Endothelial cell of umbilical vein (primary cell): Measurements from ENCODE around the gene TK2. TPM values are rescaled to one million over a fixed set of nuclear protein-coding genes. Genes with fewer than 3 reads are reported as not detected.

Experiments used
- BruUV-seq: library from RNA; stranded (reverse); fragments of 400-500 nt; replicated peaks from 2 replicates; lab custom pipeline; 2021; lab: Mats Ljungman, UMichigan
- CTCF ChIA-PET: fragments of 300-600, 350-600 bp; sonication (Branson Sonifier 250); formaldehyde crosslinking; loops from one replicate; lab custom pipeline; 2021; ENCODE audit warnings: antibody characterized with exemption, inconsistent platforms; lab: Charles Lee
- POLR2A ChIA-PET: fragments of 300-600, 350-600 bp; sonication (Branson Sonifier 250); formaldehyde crosslinking; loops from one replicate; lab custom pipeline; 2021; ENCODE audit warnings: antibody characterized with exemption, inconsistent platforms; lab: Charles Lee
- DNase-seq: peaks from one replicate; pipeline ENCODE4 v3.0.0-alpha.2; 2011; ENCODE audit warnings: low read depth, low spot score
- FAIRE-seq: peaks from 2 replicates; lab custom pipeline; 2011; peaks lifted over from hg19 to GRCh38; lab: Jason Lieb, UNC
- H2AFZ ChIP-seq: 2 replicates; pipeline ENCODE4 v1.6.0; 2012; ENCODE audit warnings: low read depth, low read length, control low read depth, inconsistent platforms
- H3K27ac ChIP-seq: 2 replicates; pipeline ENCODE4 v1.5.1; 2011; ENCODE audit warnings: low read depth, mild to moderate bottlenecking, control low read depth, low read length, moderate library complexity; ENCODE audit not compliant: insufficient read depth
- H3K27me3 ChIP-seq, 2 experiments: 2 replicates each; pipeline versions ENCODE4 v1.6.0 to v1.6.1; 2011; ENCODE audit warnings: low read length in 2 of 2, mixed read lengths in 1 of 2; ENCODE audit not compliant: control insufficient read depth in 2 of 2, insufficient read depth in 2 of 2
- H3K36me3 ChIP-seq, 2 experiments: 2 replicates in 1 of 2; 3 replicates in 1 of 2; pipeline ENCODE4 v1.5.1; 2011; ENCODE audit warnings: low read length in 2 of 2, mild to moderate bottlenecking in 1 of 2, moderate library complexity in 1 of 2; ENCODE audit not compliant: control insufficient read depth in 2 of 2, insufficient read depth in 2 of 2; ENCODE audit errors: extremely low read depth in 1 of 2
- H3K4me1 ChIP-seq: 3 replicates; pipeline ENCODE4 v1.5.1; 2011; ENCODE audit warnings: mild to moderate bottlenecking, low read length; ENCODE audit not compliant: control insufficient read depth, insufficient read depth; ENCODE audit errors: extremely low read depth
- H3K4me2 ChIP-seq: 2 replicates; pipeline ENCODE4 v1.6.1; 2011; ENCODE audit warnings: low read length, control low read depth, mixed read lengths; ENCODE audit not compliant: insufficient read depth
- H3K4me3 ChIP-seq, 3 experiments: fragments of 200-600 bp in 1 of 3; sonication (generic), shearing (Covaris generic) in 1 of 3; replicated peaks in 1 of 3; 2 replicates each; pipeline ENCODE4 v1.5.1; 2011 to 2016; ENCODE audit warnings: control low read depth in 3 of 3, low read length in 3 of 3, mild to moderate bottlenecking in 2 of 3, inconsistent platforms in 1 of 3, low read depth in 1 of 3, moderate library complexity in 1 of 3; ENCODE audit not compliant: insufficient read depth in 1 of 3
- H3K79me2 ChIP-seq: 2 replicates; pipeline ENCODE4 v1.6.0; 2012; ENCODE audit warnings: low read length, inconsistent platforms; ENCODE audit not compliant: control insufficient read depth, insufficient read depth
- H3K9ac ChIP-seq: replicated peaks from 2 replicates; pipeline ENCODE3; 2011; ENCODE audit warnings: low read length, control low read depth; ENCODE audit not compliant: insufficient read depth; ENCODE audit errors: extremely low read depth
- H3K9me1 ChIP-seq: replicated peaks from 3 replicates; pipeline ENCODE4 v1.6.0; 2011; ENCODE audit warnings: mild to moderate bottlenecking, low read length; ENCODE audit not compliant: control insufficient read depth, insufficient read depth; ENCODE audit errors: extremely low read depth
- H3K9me3 ChIP-seq: replicated peaks from 2 replicates; pipeline ENCODE4 v1.5.1; 2012; ENCODE audit warnings: low read length, inconsistent platforms; ENCODE audit not compliant: control insufficient read depth, insufficient read depth
- H4K20me1 ChIP-seq: replicated peaks from 2 replicates; pipeline ENCODE3; 2011; ENCODE audit warnings: mild to moderate bottlenecking, low read length; ENCODE audit not compliant: control insufficient read depth, insufficient read depth; ENCODE audit errors: extremely low read depth
- CTCF ChIP-seq, 2 donors: IDR thresholded peaks; 1 replicate in 1 of 2; 2 replicates in 1 of 2; pipeline ENCODE4 v1.5.1; 2011; ENCODE audit warnings: low read length in 2 of 2, mild to moderate bottlenecking in 2 of 2, moderate library complexity in 2 of 2, control low read depth in 1 of 2, inconsistent platforms in 1 of 2, low read depth in 1 of 2; ENCODE audit not compliant: insufficient read depth in 1 of 2; ENCODE audit errors: extremely low read depth in 1 of 2
- EZH2 ChIP-seq: IDR thresholded peaks from 2 replicates; pipeline ENCODE4 v1.6.1; 2012; ENCODE audit warnings: borderline replicate concordance, low read depth, mild to moderate bottlenecking, moderate library complexity, low read length, inconsistent platforms; ENCODE audit not compliant: severe bottlenecking
- FOS ChIP-seq: IDR thresholded peaks from 2 replicates; pipeline ENCODE4 v1.6.1; 2011; ENCODE audit warnings: mild to moderate bottlenecking, low read length, moderate library complexity, borderline replicate concordance; ENCODE audit not compliant: insufficient read depth
- GATA2 ChIP-seq: IDR thresholded peaks from 2 replicates; pipeline ENCODE4 v1.7.0; 2011; ENCODE audit warnings: low read depth, mild to moderate bottlenecking, moderate library complexity, mixed read lengths, low read length; ENCODE audit not compliant: insufficient read length, insufficient read depth
- JUN ChIP-seq: IDR thresholded peaks from 2 replicates; pipeline ENCODE4 v1.6.1; 2011; ENCODE audit warnings: borderline replicate concordance, low read depth; ENCODE audit not compliant: insufficient read length, insufficient read depth
- MAX ChIP-seq: IDR thresholded peaks from 2 replicates; pipeline ENCODE4 v1.6.1; 2011; ENCODE audit not compliant: insufficient read depth, insufficient read length
- MYC ChIP-seq: IDR thresholded peaks from one replicate; pipeline ENCODE4 v1.6.1; 2011; ENCODE audit warnings: mild to moderate bottlenecking, low read depth, low read length
- POLR2A ChIP-seq: IDR thresholded peaks from 2 replicates; pipeline ENCODE4 v1.6.1; 2012; ENCODE audit warnings: low read depth, mild to moderate bottlenecking, control low read depth, low read length
- POLR2AphosphoS5 ChIP-seq: IDR thresholded peaks from 2 replicates; pipeline ENCODE4 v1.6.1; 2012; ENCODE audit warnings: low read depth, mild to moderate bottlenecking, control low read depth, low read length, moderate library complexity; ENCODE audit not compliant: insufficient read depth
- dilution Hi-C: fragments of 300-500 bp; cut with MboI; formaldehyde crosslinking; loops from one replicate; pipeline ENCODE4 v1.15.0; 2019; ENCODE audit warnings: low sequenced_read_pairs; ENCODE audit not compliant: extremely low pct_ligation_motif_present
- intact Hi-C: fragments of 100-400 bp; cut with micrococcal nuclease; formaldehyde crosslinking; loops from one replicate; pipeline ENCODE4 v1.10.0; 2022
- polyA plus RNA-seq, 4 experiments: library from polyadenylated mRNA; depleted of rRNA in 3 of 4; stranded (reverse) in 3 of 4; unstranded in 1 of 4; fragments of >200 nt; gene quantifications; 2 replicates each; pipeline versions ENCODE4 v1.2.1 to v1.2.3, GENCODE V29; 2011 to 2012; ENCODE audit warnings: missing spikeins in 1 of 4
- total RNA-seq: library from RNA; stranded (reverse); gene quantifications from 2 replicates; pipeline ENCODE4 v1.2.3, GENCODE V29; 2021

Gene TK2
- total and polyA plus RNA-seq, 2 donors (not counting 3 experiments of a cell fraction or from before 2014, with no cell fraction given) = 12.1 to 25.2 TPM

GRCh38 chr16:66578651-66579531 is 29.0 kb upstream of the TK2 start, which contains the start of gene CMTM2:
Gene CMTM2 (plus strand): TSS chr16:66579463. CDS start chr16:66579608, 145 bp downstream.
- POLR2A ChIA-PET = no interaction called here
- no peaks in the 10 kb centered on the region for H4K20me1 ChIP-seq
- no peak within 1 kb of the TSS for H3K9ac ChIP-seq
- peak; percentile 43 for FAIRE-seq
- H3K4me2 ChIP-seq = peak within 1 kb of the TSS; percentile 63
- no peak for TF ChIP-seq POLR2A
- peak; percentile 67 for TF ChIP-seq EZH2
- H2AFZ ChIP-seq = peak within 1 kb of the TSS; percentile 83
- intact Hi-C loops = no loop called here
- no peaks in the 10 kb centered on the region for H3K36me3 ChIP-seq
- H3K9me3 ChIP-seq = no peaks in the 10 kb centered on the region
- peaks cover 4 to 13% of the 10 kb centered on the region in 2 experiments for H3K27me3 ChIP-seq
- no peaks in the 10 kb centered on the region for H3K79me2 ChIP-seq
- no peaks in the 10 kb centered on the region for H3K9me1 ChIP-seq
- peaks cover 11% of the 10 kb centered on the region for H3K4me1 ChIP-seq
- CTCF ChIA-PET = interaction anchor here (1.3 to 1.6 kb wide), 4 partner anchors 9 to 294 kb away, joined by 4 to 7 read pairs (median 4); no protein-coding TSS in a partner anchor
- dilution Hi-C loops = no loop called here
- no peak for DNase-seq
- BruUV-seq = no TSS peak
- H3K4me3 ChIP-seq = peak within 1 kb of the TSS in 1 of 3 experiments; percentile 8
- no peak within 1 kb of the TSS for H3K27ac ChIP-seq

GRCh38 chr16:66576296-66576695 is 26.4 kb upstream of the TK2 start:
- intact Hi-C loops = no loop called here
- FAIRE-seq (no peak), DNase-seq (no peak)
- dilution Hi-C loops = no loop called here
- ChIA-PET CTCF (interaction anchor here (1.3 kb wide), 1 partner anchor 218 kb away, joined by 3 read pairs; no protein-coding TSS in a partner anchor), POLR2A (no interaction called here)
- no peak overlapping the region for H3K9ac ChIP-seq
- H3K27ac ChIP-seq = no peak overlapping the region
- H3K4me2 ChIP-seq = no peak overlapping the region
- no peaks in the 10 kb centered on the region for H3K79me2 ChIP-seq
- TF ChIP-seq EZH2 (no peak), MAX (no peak), POLR2AphosphoS5 (no peak), JUN (no peak), FOS (no peak), POLR2A (no peak), GATA2 (no peak), MYC (no peak), CTCF (IDR thresholded peaks at IDR 0.05; ENCODE audit: extremely low read depth in 1 of 2, insufficient read depth in 1 of 2, low read depth in 1 of 2, low read length in 2 of 2) (no peak)
- H4K20me1 ChIP-seq = no peaks in the 10 kb centered on the region
- H3K27me3 ChIP-seq = peaks cover 4 to 13% of the 10 kb centered on the region in 2 experiments
- H2AFZ ChIP-seq = no peak overlapping the region
- no peak overlapping the region for H3K4me3 ChIP-seq
- no peaks in the 10 kb centered on the region for H3K36me3 ChIP-seq
- H3K4me1 ChIP-seq = peaks cover 11% of the 10 kb centered on the region
- H3K9me1 ChIP-seq = no peaks in the 10 kb centered on the region
- BruUV-seq = no TSS peak
- no peaks in the 10 kb centered on the region for H3K9me3 ChIP-seq
